RKO (cell line): ENCODE measurements around the gene MUSTN1.

Experiments used
- DNase-seq: peaks from one replicate; pipeline ENCODE4 v3.0.0-alpha.2; 2016; ENCODE audit warnings: low spot score

Gene MUSTN1

DNA sequence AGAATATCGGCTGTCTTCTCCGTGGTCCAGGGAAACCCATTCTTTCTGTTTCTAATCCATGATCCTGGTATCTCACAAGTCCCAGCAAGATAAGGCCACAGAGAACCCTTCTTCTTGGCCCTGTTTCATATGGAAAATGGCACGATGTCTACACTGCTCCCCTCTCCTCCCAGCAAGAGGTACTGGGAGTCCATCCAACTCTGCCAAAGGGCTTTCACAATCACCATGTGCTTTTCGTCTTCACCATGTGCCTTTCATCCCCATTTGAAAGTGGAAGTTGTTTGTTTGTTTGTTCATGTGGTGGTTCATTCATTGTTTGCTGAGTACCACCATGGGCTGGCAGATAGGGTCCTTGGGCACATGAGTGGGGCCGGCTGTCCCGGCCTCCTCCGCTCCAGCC is 34.7 kb downstream of the MUSTN1 start:
- no peak for DNase-seq

DNA sequence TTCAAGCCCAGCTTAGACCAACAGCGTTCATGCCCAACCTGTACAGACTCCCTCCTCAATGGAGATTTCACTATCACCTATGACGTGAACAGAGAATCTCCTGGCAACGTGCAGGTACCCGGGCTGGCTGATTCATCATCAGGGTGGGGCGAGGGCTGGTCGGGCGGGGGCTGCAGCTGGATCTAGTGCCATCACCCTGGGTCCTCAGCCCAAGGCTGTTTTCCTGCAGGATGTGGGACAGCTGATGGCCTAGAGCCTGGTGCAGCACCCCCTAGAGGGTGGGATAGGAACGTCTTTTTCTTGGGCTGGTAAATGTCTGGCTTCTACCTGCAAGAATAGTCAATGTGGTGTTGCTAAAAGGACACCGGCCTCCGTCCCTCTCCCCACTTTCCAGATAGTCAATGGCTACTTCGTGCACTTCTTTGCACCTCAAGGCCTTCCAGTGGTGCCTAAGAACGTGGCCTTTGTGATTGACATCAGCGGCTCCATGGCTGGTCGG is 35.8 kb downstream of the MUSTN1 start:
- DNase-seq, result no peak

GRCh38 chr3:52798376-52798977 is 36.3 kb downstream of the MUSTN1 start:
- DNase-seq, result no peak

- DNase-seq, result no peak
Observed at GRCh38 chr3:52796411-52796810, 38.4 kb downstream of the MUSTN1 start.

DNA sequence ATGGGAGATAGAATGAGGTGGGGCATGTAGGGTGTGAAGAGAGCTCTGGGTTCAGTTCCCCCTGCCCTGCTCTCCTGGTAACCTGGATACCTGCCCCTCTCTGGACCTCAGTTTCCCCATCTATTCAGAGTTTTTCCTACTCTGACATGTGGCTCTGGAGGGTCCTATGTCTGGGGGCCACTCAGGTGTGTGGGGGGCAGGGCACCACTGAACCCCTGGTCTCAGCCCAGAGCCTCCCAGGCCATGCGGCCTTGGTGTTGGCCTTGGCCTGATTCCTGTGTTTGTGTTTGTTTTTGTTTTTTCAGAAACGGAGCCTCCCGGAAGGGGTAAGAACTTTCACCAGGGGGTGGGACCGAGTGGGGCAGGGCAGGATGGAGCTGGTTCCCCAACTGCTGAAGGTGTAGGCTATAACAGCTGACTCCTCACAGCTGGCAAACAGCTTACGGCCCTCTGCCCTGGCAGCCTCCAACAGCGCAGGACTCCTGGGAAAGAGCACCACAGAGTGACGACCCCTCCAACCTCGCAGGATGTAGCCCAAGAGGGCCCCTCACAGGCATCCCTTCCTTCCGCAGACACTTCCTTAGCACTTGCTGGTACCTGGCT is 39.4 kb downstream of the MUSTN1 start:
- no peak for DNase-seq

- no peak for DNase-seq
Observed at GRCh38 chr3:52794612-52795099, 40.2 kb downstream of the MUSTN1 start, which contains the start of gene ITIH3. ITIH3 (plus strand) TSS chr3:52794796; CDS start chr3:52794804, 8 bp downstream.

GRCh38 chr3:52793702-52794611 is 40.9 kb downstream of the MUSTN1 start:
- no peak for DNase-seq

- no peak for DNase-seq
Observed at GRCh38 chr3:52792961-52793695, 41.7 kb downstream of the MUSTN1 start.

DNA sequence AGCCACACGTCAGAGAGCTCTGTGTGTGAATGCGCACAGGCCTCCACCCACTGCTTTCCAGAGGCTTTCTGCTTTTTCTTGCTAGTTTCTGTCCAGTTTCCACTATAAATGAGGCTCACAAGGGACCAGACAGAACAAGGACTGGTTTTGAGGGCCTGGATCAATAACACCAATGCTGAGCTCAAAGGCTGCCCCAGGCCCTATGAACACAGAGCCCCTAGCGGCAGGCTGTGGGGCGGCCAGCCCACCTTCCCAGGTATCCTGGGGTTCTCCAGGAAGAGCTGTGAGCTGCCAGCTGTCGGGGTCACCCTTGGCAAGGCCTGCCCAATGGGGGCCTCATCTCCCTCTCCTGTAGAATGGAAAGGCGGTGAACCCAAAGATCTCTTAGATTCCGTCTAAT is 42.4 kb downstream of the MUSTN1 start:
- DNase-seq, result no peak

- no peak for DNase-seq
Observed at GRCh38 chr3:52791928-52792327, 42.9 kb downstream of the MUSTN1 start.

GRCh38 chr3:52791366-52791765 is 43.5 kb downstream of the MUSTN1 start:
- no peak for DNase-seq

DNA sequence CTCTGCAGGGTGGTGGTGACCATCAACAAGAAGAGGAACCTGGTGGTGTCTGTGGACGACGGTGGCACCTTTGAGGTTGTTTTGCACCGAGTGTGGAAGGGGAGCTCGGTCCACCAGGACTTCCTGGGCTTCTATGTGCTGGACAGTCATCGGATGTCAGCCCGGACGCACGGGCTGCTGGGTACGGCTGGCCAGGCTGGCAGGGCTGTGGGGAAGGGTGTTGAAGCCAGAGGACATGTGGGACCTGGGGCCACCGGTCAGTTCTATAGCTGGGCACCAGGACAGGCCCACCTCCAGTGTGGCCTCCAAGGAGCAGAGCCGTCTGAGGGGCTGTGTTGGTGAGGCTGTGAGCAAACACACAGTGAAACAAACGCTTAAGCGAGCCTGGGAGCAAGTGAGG is 44.1 kb downstream of the MUSTN1 start:
- DNase-seq, result no peak

DNA sequence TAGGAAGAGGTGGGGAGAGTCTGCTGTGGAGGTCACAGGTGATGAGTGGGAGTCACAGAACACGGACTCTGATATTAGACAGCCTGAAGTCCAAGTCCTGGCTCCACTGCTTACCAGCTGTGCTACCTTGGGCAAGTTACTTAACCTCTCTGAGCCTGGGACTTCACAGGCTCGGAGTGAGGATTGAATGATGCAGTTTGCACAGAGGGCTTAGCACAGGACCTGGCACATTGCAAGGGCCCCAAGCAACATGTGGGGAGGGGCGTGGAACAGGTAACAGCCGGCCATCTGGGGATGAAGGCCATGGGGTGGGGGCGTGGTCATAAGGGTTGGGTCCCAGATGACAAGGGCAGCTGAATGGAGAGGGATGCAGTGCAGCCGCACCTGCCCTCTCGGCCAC is 44.5 kb downstream of the MUSTN1 start:
- no peak for DNase-seq

GRCh38 chr3:52789746-52790040 is 45.1 kb downstream of the MUSTN1 start:
- no peak for DNase-seq

DNA sequence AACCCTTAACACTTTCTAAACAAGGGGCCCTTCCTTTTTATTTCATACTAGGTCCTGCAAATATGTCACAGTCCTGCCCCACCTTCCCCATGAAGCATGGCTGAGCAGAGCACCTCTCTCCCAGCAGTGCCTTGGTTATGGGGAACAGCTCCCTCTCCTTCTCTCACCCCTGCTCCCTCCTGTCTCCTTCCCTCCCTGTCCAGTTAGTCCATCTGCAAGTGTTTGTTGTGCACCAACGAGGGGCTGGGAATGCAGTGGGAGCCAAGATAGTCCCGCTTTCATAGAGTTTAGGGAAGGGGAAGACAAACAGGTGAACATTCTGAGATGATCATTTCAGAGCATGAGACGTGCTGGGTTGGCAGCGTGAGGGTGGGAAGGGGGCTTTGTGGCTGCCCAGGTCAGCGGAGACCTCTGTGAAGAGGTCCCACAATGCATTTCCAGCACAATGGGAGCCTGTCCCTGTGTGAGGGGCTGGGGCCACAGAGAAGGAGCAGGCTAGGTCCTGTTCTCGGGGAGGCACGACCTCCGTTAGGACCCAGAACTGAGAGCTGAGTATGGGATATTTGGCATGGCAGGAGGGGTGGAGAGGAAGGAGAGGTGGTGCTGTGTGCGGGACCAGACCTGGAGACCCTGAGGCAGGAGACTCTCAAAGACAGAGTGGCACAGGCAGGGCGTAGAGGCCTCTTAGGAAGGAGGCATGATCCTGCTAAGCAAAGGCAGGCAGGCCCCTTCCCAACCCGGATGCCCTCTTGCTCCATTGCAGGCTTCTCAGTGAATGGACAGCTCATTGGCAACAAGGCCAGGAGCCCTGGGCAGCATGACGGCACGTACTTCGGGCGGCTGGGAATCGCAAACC is 45.7 kb downstream of the MUSTN1 start:
- DNase-seq, result no peak

DNA sequence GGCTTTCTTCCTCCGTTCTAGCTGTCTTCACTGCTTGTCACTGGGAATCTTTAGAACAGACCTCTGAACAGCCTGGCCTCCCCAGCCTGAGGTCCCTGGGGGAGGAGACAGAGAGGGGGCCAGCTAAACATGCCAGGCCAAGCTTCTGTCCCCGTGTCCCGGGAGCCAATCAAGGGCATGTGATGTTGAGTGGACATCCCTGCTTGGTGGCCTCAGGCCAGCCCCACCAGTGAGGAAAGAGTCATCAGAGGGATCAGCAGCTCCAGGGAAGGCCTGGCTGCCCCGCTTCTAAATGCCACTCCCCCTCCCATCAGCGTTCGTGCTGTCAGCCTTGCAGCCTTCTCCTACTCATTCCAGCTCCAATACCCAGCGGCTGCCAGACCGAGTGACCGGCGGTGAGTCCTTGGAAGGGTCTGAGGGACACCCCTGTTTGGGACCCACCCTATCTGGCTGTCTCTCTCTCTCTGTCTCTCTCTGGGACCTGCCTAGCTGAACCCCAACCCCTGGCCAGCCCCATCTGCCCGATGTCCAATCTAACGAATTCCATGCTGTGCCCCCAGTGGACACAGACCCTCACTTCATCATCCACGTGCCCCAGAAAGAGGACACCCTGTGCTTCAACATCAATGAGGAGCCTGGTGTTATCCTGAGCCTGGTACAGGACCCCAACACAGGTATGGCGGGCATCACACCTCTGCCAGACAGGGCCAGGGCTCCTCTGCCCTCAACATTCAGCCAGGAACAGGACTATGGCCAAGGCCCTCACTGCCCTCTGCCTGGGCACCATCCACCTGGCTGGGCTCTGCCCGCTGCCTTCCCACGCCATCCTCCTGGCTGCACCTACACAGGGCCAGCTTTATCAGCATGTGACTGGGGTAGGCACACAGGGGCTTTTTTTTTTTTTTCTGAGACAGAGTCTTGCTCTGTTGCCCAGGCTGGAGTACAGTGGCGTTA is 46.9 kb downstream of the MUSTN1 start:
- no peak for DNase-seq

DNA sequence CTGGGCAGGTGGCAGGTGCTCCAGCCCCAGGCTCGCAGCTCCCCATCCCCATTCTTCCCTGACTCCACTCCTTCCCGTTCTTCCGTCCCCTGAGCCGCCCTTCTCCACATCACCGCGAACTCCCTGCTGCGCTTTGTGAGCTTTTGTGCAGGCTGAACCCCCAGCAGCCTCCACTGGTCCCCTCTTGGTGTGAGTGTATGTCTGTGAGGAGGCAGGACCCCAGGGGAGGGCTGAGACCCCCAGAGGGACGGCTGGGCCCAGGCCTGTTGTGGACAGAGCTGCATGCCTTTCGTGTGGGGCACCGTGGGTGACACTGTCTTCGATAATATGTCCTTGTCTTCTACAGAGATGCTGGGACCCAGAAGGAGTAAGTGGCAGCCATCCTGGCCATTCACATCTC is 47.6 kb downstream of the MUSTN1 start:
- no peak for DNase-seq

GRCh38 chr3:52786330-52787215 is 48.2 kb downstream of the MUSTN1 start:
- no peak for DNase-seq
